ENCODE results near the gene CRACR2B. TPM values are rescaled to one million over a fixed set of nuclear protein-coding genes. Genes with fewer than 3 reads are reported as not detected.
A peak's percentile ranks its signal among the peaks of the same experiment; 100 is the strongest.

CRACR2B gene
- total and polyA plus RNA-seq, 2 of the 13 experiments (the other 11 are each of a cell fraction or from before 2014, with no cell fraction given): 14.9 to 21.0 TPM

DNA sequence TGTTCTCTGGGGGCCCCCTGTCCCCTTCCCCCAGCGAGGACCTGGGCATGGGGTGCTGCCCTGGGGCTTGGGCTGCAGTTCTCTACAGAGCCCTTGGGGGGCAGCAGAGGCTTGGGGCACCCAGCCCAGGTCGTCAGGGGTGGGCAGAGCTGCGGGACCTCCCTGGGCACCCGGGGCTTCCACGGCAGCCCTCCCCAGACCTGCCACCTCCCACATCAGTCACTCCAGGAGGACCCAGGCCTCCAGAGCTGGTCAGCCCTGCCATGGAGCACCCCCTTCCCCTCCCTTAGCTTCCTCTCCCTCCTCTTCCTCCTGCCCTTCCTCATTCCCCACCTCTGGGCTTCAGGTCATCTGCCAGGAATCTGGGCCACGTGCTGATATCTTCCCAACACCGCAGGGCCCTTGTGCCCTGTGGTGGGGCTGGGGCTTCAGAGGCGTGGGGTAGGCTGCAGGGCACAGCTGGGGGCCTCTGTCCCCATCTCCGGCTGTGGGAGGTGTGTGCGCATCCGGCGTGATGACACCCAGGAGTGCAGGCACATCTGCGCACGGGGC, 20.7 kb downstream of the CRACR2B start:
- POLR2A ChIA-PET: no interaction called here
- FAIRE-seq: no peak
- no peak for DNase-seq (ENCODE audit: low spot score)
- TF ChIP-seq PCBP1 (IDR thresholded peaks at IDR 0.05; ENCODE audit: borderline replicate concordance, low read depth, low read length): 0 out of 2 replicates have a peak, but pooled peaks have one; percentile 27
- TF ChIP-seq ZNF776 (CRISPR knock-in tag; IDR thresholded peaks at IDR 0.05): 0 out of 2 replicates have a peak, but pooled peaks have one; percentile 58
- TF ChIP-seq, protein P1, sequence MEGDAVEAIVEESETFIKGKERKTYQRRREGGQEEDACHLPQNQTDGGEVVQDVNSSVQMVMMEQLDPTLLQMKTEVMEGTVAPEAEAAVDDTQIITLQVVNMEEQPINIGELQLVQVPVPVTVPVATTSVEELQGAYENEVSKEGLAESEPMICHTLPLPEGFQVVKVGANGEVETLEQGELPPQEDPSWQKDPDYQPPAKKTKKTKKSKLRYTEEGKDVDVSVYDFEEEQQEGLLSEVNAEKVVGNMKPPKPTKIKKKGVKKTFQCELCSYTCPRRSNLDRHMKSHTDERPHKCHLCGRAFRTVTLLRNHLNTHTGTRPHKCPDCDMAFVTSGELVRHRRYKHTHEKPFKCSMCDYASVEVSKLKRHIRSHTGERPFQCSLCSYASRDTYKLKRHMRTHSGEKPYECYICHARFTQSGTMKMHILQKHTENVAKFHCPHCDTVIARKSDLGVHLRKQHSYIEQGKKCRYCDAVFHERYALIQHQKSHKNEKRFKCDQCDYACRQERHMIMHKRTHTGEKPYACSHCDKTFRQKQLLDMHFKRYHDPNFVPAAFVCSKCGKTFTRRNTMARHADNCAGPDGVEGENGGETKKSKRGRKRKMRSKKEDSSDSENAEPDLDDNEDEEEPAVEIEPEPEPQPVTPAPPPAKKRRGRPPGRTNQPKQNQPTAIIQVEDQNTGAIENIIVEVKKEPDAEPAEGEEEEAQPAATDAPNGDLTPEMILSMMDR (CRISPR knock-in tag; IDR thresholded peaks at IDR 0.05): peak; percentile 87
- peak; percentile 17 for TF ChIP-seq RBM39 (IDR thresholded peaks at IDR 0.05; ENCODE audit: low read depth, low read length, poor library complexity, severe bottlenecking)
- peak; percentile 83 for TF ChIP-seq STAG1 (CRISPR knock-in tag; IDR thresholded peaks at IDR 0.05)
- TF ChIP-seq PTBP1 (IDR thresholded peaks at IDR 0.05; ENCODE audit: low read depth, low read length, poor library complexity, severe bottlenecking): no peak
- TF ChIP-seq NFYB (CRISPR knock-in tag; IDR thresholded peaks at IDR 0.05): no peak
- 0 out of 2 replicates have a peak, but pooled peaks have one; percentile 21 for TF ChIP-seq HNRNPL (IDR thresholded peaks at IDR 0.05; ENCODE audit: low read depth, low read length)
- TF ChIP-seq ELF4 (CRISPR knock-in tag; IDR thresholded peaks at IDR 0.05; ENCODE audit: borderline replicate concordance): no peak
- no peak for TF ChIP-seq HNF4A (CRISPR knock-in tag; IDR thresholded peaks at IDR 0.05)
- no peak for TF ChIP-seq NR2C2 (CRISPR knock-in tag; IDR thresholded peaks at IDR 0.05; ENCODE audit: borderline replicate concordance)
- 0 out of 2 replicates have a peak, but pooled peaks have one; percentile 19 for TF ChIP-seq DR1 (CRISPR knock-in tag; IDR thresholded peaks at IDR 0.05)
- no peak for TF ChIP-seq TBX3 (IDR thresholded peaks at IDR 0.05; ENCODE audit: borderline replicate concordance)
- 0 out of 2 replicates have a peak, but pooled peaks have one; percentile 21 for TF ChIP-seq NFKB2 (CRISPR knock-in tag; IDR thresholded peaks at IDR 0.05; ENCODE audit: borderline replicate concordance)
- TF ChIP-seq KLF16 (CRISPR knock-in tag; IDR thresholded peaks at IDR 0.05): no peak
- no peak for TF ChIP-seq HMG20B (CRISPR knock-in tag; conservative IDR thresholded peaks at IDR 0.05)
- TF ChIP-seq ZNF337 (CRISPR knock-in tag; IDR thresholded peaks at IDR 0.05; ENCODE audit: borderline replicate concordance, low read depth): no peak
- peak; percentile 15; the same call in 1 of the 2 replicates for TF ChIP-seq SMC3 (IDR thresholded peaks at IDR 0.05; ENCODE audit: low read length)
- no peak for TF ChIP-seq IKZF1 (IDR thresholded peaks at IDR 0.05)
- TF ChIP-seq, protein P2, sequence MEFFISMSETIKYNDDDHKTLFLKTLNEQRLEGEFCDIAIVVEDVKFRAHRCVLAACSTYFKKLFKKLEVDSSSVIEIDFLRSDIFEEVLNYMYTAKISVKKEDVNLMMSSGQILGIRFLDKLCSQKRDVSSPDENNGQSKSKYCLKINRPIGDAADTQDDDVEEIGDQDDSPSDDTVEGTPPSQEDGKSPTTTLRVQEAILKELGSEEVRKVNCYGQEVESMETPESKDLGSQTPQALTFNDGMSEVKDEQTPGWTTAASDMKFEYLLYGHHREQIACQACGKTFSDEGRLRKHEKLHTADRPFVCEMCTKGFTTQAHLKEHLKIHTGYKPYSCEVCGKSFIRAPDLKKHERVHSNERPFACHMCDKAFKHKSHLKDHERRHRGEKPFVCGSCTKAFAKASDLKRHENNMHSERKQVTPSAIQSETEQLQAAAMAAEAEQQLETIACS (CRISPR knock-in tag; IDR thresholded peaks at IDR 0.05): 0 out of 2 replicates have a peak, but pooled peaks have one; percentile 21
- TF ChIP-seq XRCC5 (optimal IDR thresholded peaks at IDR 0.05; ENCODE audit: low read length): peak; percentile 31
- TF ChIP-seq, protein P3, sequence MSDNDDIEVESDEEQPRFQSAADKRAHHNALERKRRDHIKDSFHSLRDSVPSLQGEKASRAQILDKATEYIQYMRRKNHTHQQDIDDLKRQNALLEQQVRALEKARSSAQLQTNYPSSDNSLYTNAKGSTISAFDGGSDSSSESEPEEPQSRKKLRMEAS (IDR thresholded peaks at IDR 0.05): peak; percentile 15; the same call in 1 of the 2 replicates
- no peak for TF ChIP-seq ZSCAN22 (CRISPR knock-in tag; IDR thresholded peaks at IDR 0.05)

More for the DNA sequence above, 20.7 kb downstream of the CRACR2B start:
- peaks cover 26% of the 10 kb centered on the region for H3K4me1 ChIP-seq (ENCODE audit: insufficient read depth, low read length)
- 96% methylated on average over 7 of the region's 14 CpGs for WGBS (ENCODE audit: low lambda C conversion rate)
- H4K20me1 ChIP-seq (ENCODE audit: insufficient read depth, low read length): 0 out of 2 replicates have a peak, but pooled peaks cover 4% of the 10 kb centered on the region
- intact Hi-C loops (cut with micrococcal nuclease; ENCODE audit: unreplicated experiment): no loop called here
- H3K9me3 ChIP-seq (ENCODE audit: low read length): no peaks in the 10 kb centered on the region
- no TSS peak for BruUV-seq (replicated peaks)
- no peak overlapping the region for H3K4me3 ChIP-seq (replicated peaks in 1 of 3; ENCODE audit: insufficient read depth in 1 of 3, low read depth in 2 of 3, low read length in 3 of 3)
- CTCF ChIA-PET (ENCODE audit: low intra/inter-chr PET ratio, low total read pairs): interaction anchor here (2.1 kb wide), 1 partner anchor 203 kb away, joined by 8 read pairs; no protein-coding TSS in a partner anchor
- H3K36me3 ChIP-seq (replicated peaks in 1 of 2; ENCODE audit: control insufficient read depth in 1 of 2, insufficient read depth in 2 of 2, low read length in 2 of 2): no peaks in the 10 kb centered on the region; a peak in 2 of 5 replicates
- peak; percentile 7; the same call in 1 of the 3 replicates for ATAC-seq
- no peak overlapping the region for H2AFZ ChIP-seq (ENCODE audit: low read length)
- in situ Hi-C loops (cut with HindIII; ENCODE audit: extremely low pct_ligation_motif_present, low pct_unique_long_range_greater_than_20kb): no loop called here
- no peak overlapping the region for H3K27ac ChIP-seq (ENCODE audit: extremely low read length, insufficient read depth, low read length)
- no peaks in the 10 kb centered on the region for H3K27me3 ChIP-seq (ENCODE audit: control insufficient read depth in 1 of 2, insufficient read depth in 2 of 2, low read length in 2 of 2)
- H3K79me2 ChIP-seq (ENCODE audit: insufficient read depth, low read length): no peaks in the 10 kb centered on the region
- no peak overlapping the region for H3K4me2 ChIP-seq (ENCODE audit: low read depth, low read length)
- no peak overlapping the region for H3K9ac ChIP-seq (ENCODE audit: insufficient read depth, low read depth, low read length)

Measured in HepG2 (cell line).